CD4-positive, alpha-beta memory T cell (primary cell): ENCODE results near the gene INSL4. TPM values are rescaled to one million over a fixed set of nuclear protein-coding genes. Genes with fewer than 3 reads are reported as not detected.

ENCODE experiments used
- CTCF ChIA-PET: fragments of 350-600 bp; sonication (Branson Sonifier 250); formaldehyde crosslinking; loops from one replicate; lab custom pipeline; 2021; ENCODE audit warnings: inconsistent platforms; ENCODE audit not compliant: partially characterized antibody; lab: Charles Lee
- POLR2A ChIA-PET: fragments of 350-600 bp; sonication (Branson Sonifier 250); formaldehyde crosslinking; loops from one replicate; lab custom pipeline; 2021; ENCODE audit not compliant: partially characterized antibody; lab: Charles Lee
- DNase-seq, 5 donors: peaks; one replicate each; pipeline versions ENCODE4 v3.0.0 to v3.0.0-alpha.2; 2020 to 2022; ENCODE audit warnings: mixed read lengths in 1 of 5
- H3K27ac ChIP-seq: one replicate; pipeline ENCODE4 v1.7.0; 2013; ENCODE audit warnings: low read depth, low read length
- H3K27me3 ChIP-seq: 2 replicates; pipeline ENCODE4 v1.7.0; 2013; ENCODE audit warnings: mild to moderate bottlenecking, low read length, moderate library complexity; ENCODE audit not compliant: insufficient read depth
- H3K36me3 ChIP-seq: 2 replicates; pipeline ENCODE4 v1.7.0; 2013; ENCODE audit warnings: mild to moderate bottlenecking, low read length, moderate library complexity; ENCODE audit not compliant: insufficient read depth
- H3K4me1 ChIP-seq: 2 replicates; pipeline ENCODE4 v1.7.0; 2013; ENCODE audit warnings: mild to moderate bottlenecking, low read length, moderate library complexity; ENCODE audit not compliant: insufficient read depth
- H3K4me3 ChIP-seq, 2 donors: one replicate each; pipeline ENCODE4 v1.7.0; 2013; ENCODE audit warnings: low read length in 2 of 2, mild to moderate bottlenecking in 1 of 2
- H3K9me3 ChIP-seq, 2 donors: one replicate each; pipeline ENCODE4 v1.7.0; 2013; ENCODE audit warnings: low read length in 2 of 2, control low read depth in 1 of 2; ENCODE audit not compliant: control insufficient read depth in 1 of 2
- H3K27ac Mint-ChIP-seq, 7 donors: one replicate each; pipeline ENCODE4 v1.8.0; 2020 to 2021; ENCODE audit warnings: mixed read lengths in 7 of 7, mild to moderate bottlenecking in 6 of 7, inconsistent platforms in 3 of 7, moderate library complexity in 3 of 7
- H3K27me3 Mint-ChIP-seq, 2 donors: one replicate each; pipeline ENCODE4 v1.8.0; 2020 to 2021; ENCODE audit warnings: mixed read lengths in 2 of 2
- H3K36me3 Mint-ChIP-seq, 2 donors: one replicate each; pipeline ENCODE4 v1.8.0; 2020 to 2021; ENCODE audit warnings: mixed read lengths in 2 of 2, inconsistent platforms in 1 of 2, mild to moderate bottlenecking in 1 of 2
- H3K4me1 Mint-ChIP-seq, 4 donors: one replicate each; pipeline ENCODE4 v1.8.0; 2020 to 2021; ENCODE audit warnings: mixed read lengths in 4 of 4, mild to moderate bottlenecking in 1 of 4
- H3K4me3 Mint-ChIP-seq, 8 donors: one replicate each; pipeline ENCODE4 v1.8.0; 2020 to 2021; ENCODE audit warnings: mixed read lengths in 8 of 8, mild to moderate bottlenecking in 7 of 8, moderate library complexity in 6 of 8, inconsistent platforms in 3 of 8
- H3K9me3 Mint-ChIP-seq, 8 donors: one replicate each; pipeline ENCODE4 v1.8.0; 2020 to 2021; ENCODE audit warnings: mixed read lengths in 8 of 8, mild to moderate bottlenecking in 5 of 8, inconsistent platforms in 3 of 8, moderate library complexity in 1 of 8
- intact Hi-C: fragments of 100-400 bp; cut with micrococcal nuclease; formaldehyde crosslinking; loops from one replicate; pipeline ENCODE4 v1.15.1; 2023
- polyA plus RNA-seq, 2 donors: library from polyadenylated mRNA; unstranded; fragments of 300-500 nt; fragmentation: Illumina TruSeq; gene quantifications; one replicate each; pipeline ENCODE4 v1.2.3, GENCODE V29; 2021
- total RNA-seq, 2 experiments: library from RNA; stranded (reverse); gene quantifications; one replicate each; pipeline ENCODE4 v1.2.3, GENCODE V29; 2021

The INSL4 gene
- total RNA-seq (not detected), polyA plus RNA-seq (not detected)

GRCh38 chr9:5231212-5231611, at the start of gene INSL4:
INSL4 (plus strand) TSS chr9:5231419; CDS start chr9:5231524, 105 bp downstream.
- H3K36me3 ChIP-seq = no peaks in the 10 kb centered on the region
- H3K9me3 ChIP-seq = no peaks in the 10 kb centered on the region
- intact Hi-C loops = no loop called here
- no peaks in the 10 kb centered on the region for H3K4me1 Mint-ChIP-seq
- no peak within 1 kb of the TSS for H3K4me3 Mint-ChIP-seq
- no peaks in the 10 kb centered on the region for H3K27me3 ChIP-seq
- no peak for DNase-seq
- no peaks in the 10 kb centered on the region for H3K36me3 Mint-ChIP-seq
- no peak within 1 kb of the TSS for H3K27ac Mint-ChIP-seq
- POLR2A ChIA-PET = no interaction called here
- peaks cover 4 to 9% of the 10 kb centered on the region in 2 donors for H3K27me3 Mint-ChIP-seq
- CTCF ChIA-PET = no interaction called here
- no peak within 1 kb of the TSS for H3K27ac ChIP-seq
- no peak within 1 kb of the TSS for H3K4me3 ChIP-seq
- H3K4me1 ChIP-seq = no peaks in the 10 kb centered on the region
- H3K9me3 Mint-ChIP-seq = peaks cover 0 to 4% (median 0%) of the 10 kb centered on the region in 8 donors

DNA sequence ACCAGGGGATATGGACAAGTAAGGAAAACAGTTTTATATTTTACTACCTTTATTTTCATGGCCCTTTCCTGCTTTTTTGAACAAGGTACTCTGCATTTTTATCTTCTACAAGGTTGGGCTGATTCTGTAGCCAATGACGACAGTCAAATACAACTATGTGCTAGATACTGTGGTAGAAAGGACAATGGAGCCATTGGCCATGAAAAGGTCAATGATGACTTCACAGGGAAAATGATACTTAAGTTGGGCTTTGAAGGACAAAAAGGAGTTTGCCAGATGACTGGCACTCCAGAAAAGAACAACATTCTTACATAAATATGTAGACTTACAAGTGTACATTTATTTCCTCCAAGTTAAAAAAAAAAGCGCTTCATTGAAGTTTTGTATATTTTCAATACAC, 46.4 kb upstream of the INSL4 start:
- no peak overlapping the region for H3K4me3 Mint-ChIP-seq
- H3K27me3 Mint-ChIP-seq = peaks cover 0 to 1% of the 10 kb centered on the region in 2 donors
- peaks cover 10% of the 10 kb centered on the region for H3K4me1 ChIP-seq

GRCh38 chr9:5185220-5185840, 45.9 kb upstream of the INSL4 start, which contains the start of gene INSL6:
INSL6 (minus strand) TSS chr9:5185639; CDS start chr9:5185602, 37 bp downstream.
- no peak within 1 kb of the TSS for H3K27ac ChIP-seq
- H3K27ac Mint-ChIP-seq = peak within 1 kb of the TSS in 5 of 7 donors; percentile 8 to 54 (median 17)
- H3K4me3 Mint-ChIP-seq = peak within 1 kb of the TSS in 1 of 8 donors; percentile 48
- POLR2A ChIA-PET = interaction anchor here (1.4 to 2.6 kb wide), 5 partner anchors 241 to 404 kb away, joined by 6 to 11 read pairs (median 9); partner anchors contain the start of genes CD274 and PLGRKT
- DNase-seq = no peak
- CTCF ChIA-PET = interaction anchor here (0.9 to 6.8 kb wide), 17 partner anchors 8 to 443 kb away, joined by 3 to 186 read pairs (median 8); partner anchors contain the start of genes CD274, PLGRKT and RIC1
- no peaks in the 10 kb centered on the region for H3K27me3 ChIP-seq
- no peak within 1 kb of the TSS for H3K4me3 ChIP-seq
- no peaks in the 10 kb centered on the region for H3K36me3 ChIP-seq
- H3K9me3 ChIP-seq = no peaks in the 10 kb centered on the region
- H3K27me3 Mint-ChIP-seq = peaks cover 0 to 1% of the 10 kb centered on the region in 2 donors
- no peaks in the 10 kb centered on the region for H3K36me3 Mint-ChIP-seq
- intact Hi-C loops = loop anchor here (5.0 kb wide), 3 partner anchors 142 to 423 kb away; no protein-coding TSS in a partner anchor
- peaks cover 10% of the 10 kb centered on the region for H3K4me1 ChIP-seq
- H3K9me3 Mint-ChIP-seq = peaks cover 0 to 6% (median 0%) of the 10 kb centered on the region in 8 donors
- peaks cover 4 to 13% (median 11%) of the 10 kb centered on the region in 4 donors for H3K4me1 Mint-ChIP-seq

More for the DNA sequence above, 46.4 kb upstream of the INSL4 start:
- Histone ChIP-seq H3K36me3 (no peaks in the 10 kb centered on the region), H3K27me3 (no peaks in the 10 kb centered on the region), H3K9me3 (no peaks in the 10 kb centered on the region), H3K4me3 (no peak overlapping the region), H3K27ac (no peak overlapping the region)
- Mint-ChIP-seq H3K9me3 (peaks cover 0 to 9% (median 0%) of the 10 kb centered on the region in 8 donors), H3K27ac (no peak overlapping the region), H3K4me1 (peaks cover 4 to 14% (median 11%) of the 10 kb centered on the region in 4 donors), H3K36me3 (no peaks in the 10 kb centered on the region)
- CTCF ChIA-PET = interaction anchor here (2.0 to 6.8 kb wide), 5 partner anchors 10 to 414 kb away, joined by 14 to 186 read pairs (median 106); partner anchors contain the start of gene PLGRKT
- POLR2A ChIA-PET = interaction anchor here (2.2 kb wide), 1 partner anchor 253 kb away, joined by 11 read pairs; the partner anchor contains the start of gene PLGRKT
- intact Hi-C loops = loop anchor here (5.0 kb wide), 3 partner anchors 143 to 422 kb away; no protein-coding TSS in a partner anchor
- DNase-seq = no peak

DNA sequence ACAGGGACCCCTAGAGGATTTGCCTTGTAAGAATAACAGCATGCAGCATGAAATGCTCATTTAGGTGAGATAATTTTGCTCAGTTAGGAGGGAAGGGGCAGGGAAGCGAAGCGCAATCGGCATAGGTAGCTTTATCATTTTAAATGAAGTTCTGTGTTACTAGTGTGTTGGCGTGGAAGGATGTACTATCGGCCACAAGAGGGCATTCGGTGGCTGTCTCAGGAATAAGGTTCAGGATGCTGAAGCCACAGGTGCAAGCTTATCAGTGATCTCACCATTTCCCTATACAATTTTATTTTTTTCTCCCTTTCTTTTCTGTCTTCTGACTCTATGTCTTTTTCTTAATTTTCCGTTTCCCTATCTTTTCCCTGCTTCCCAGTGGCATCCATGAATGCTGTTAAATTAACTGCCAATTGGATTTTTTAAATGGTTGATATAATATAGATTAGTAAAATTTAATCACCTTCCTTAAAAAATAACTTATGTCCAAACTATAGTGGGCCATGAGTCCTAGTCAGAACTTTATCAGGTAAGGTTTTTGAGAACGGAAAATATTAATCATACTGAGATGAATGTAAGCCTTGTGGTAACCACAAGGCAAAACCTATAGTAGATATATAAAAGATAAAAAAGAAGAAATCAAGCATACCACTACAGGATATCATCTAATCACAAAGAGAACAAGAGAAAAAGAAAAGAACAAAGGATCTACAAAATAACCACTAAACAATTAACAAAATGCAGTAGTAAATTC, 44.6 kb upstream of the INSL4 start:
- Mint-ChIP-seq H3K27ac (peak overlapping the region in 5 of 7 donors; percentile 8 to 54 (median 10)), H3K9me3 (no peaks in the 10 kb centered on the region), H3K4me3 (peak overlapping the region in 2 of 8 donors; percentile 3 to 48), H3K36me3 (no peaks in the 10 kb centered on the region), H3K27me3 (no peaks in the 10 kb centered on the region), H3K4me1 (peaks cover 4 to 13% (median 11%) of the 10 kb centered on the region in 4 donors)
- Histone ChIP-seq H3K27me3 (no peaks in the 10 kb centered on the region), H3K9me3 (no peaks in the 10 kb centered on the region), H3K36me3 (no peaks in the 10 kb centered on the region), H3K27ac (no peak overlapping the region), H3K4me1 (peaks cover 10% of the 10 kb centered on the region), H3K4me3 (no peak overlapping the region)
- ChIA-PET CTCF (interaction anchor here (0.6 to 6.8 kb wide), 41 partner anchors 9 to 442 kb away, joined by 3 to 186 read pairs (median 4); partner anchors contain the start of genes CD274, PLGRKT and RIC1), POLR2A (interaction anchor here (0.6 to 2.6 kb wide), 8 partner anchors 129 to 442 kb away, joined by 3 to 11 read pairs (median 6); partner anchors contain the start of genes CD274, PLGRKT and RIC1)
- intact Hi-C loops = loop anchor here (1.0 to 5.0 kb wide), 6 partner anchors 141 to 424 kb away; no protein-coding TSS in a partner anchor
- DNase-seq = peak; percentile 67 to 72 (median 71)

DNA sequence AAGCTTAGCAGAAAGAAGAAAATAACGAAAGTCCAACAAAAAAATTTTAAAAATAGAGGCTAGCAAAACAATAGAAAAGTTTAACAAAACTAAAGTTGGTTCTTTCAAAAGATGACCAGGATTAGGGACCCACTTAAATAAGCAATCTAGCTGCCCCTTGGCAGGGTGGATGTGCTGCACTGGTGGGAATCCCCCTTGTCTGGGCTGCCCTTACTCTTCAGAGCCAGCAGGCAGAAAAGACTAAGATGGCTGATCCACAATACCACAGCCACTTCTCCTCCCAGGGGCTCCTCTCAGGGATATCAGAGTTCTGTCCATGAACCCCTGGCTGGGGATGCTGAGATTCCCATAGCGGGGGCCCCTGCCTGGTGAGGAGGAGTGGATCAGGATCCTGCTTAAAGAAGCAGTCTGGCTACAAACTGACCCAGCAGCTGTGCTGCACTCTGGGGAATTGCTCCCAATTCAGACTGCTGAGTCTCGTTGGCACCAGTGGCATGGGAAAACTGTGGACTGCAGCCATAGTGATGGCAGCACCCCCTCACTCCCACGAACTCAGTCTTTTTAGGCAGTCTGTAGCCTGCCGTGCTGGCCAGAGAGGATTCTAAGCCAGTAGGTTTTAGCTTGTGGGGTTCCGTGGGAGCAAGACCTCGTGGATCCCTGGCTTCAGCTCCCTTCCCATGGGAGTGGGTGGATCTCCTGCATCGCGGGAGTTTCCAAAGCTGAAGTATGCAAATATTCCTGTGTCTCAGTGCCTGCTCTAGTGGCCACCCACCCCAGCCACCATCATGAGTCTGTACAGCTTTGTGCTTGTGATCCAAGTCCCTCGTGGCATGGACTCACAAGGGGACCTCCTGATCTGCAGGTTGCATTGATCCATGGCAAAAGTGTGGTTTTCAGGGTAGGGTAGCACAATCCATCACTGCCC, 42.9 kb upstream of the INSL4 start:
- no peaks in the 10 kb centered on the region for H3K36me3 ChIP-seq
- no peak overlapping the region for H3K27ac ChIP-seq
- ChIA-PET CTCF (interaction anchor here (1.1 to 6.8 kb wide), 10 partner anchors 10 to 416 kb away, joined by 3 to 186 read pairs (median 6); partner anchors contain the start of genes CD274 and PLGRKT), POLR2A (interaction anchor here (2.6 kb wide), 1 partner anchor 401 kb away, joined by 11 read pairs; no protein-coding TSS in a partner anchor)
- Mint-ChIP-seq H3K9me3 (no peaks in the 10 kb centered on the region), H3K4me1 (peaks cover 4 to 13% (median 11%) of the 10 kb centered on the region in 4 donors), H3K4me3 (no peak overlapping the region), H3K27me3 (no peaks in the 10 kb centered on the region), H3K36me3 (no peaks in the 10 kb centered on the region), H3K27ac (no peak overlapping the region)
- H3K4me1 ChIP-seq = peaks cover 10% of the 10 kb centered on the region
- H3K4me3 ChIP-seq = no peak overlapping the region
- no peak for DNase-seq
- intact Hi-C loops = loop anchor here (5.0 kb wide), 3 partner anchors 139 to 426 kb away; no protein-coding TSS in a partner anchor
- H3K27me3 ChIP-seq = no peaks in the 10 kb centered on the region
- H3K9me3 ChIP-seq = no peaks in the 10 kb centered on the region

DNA sequence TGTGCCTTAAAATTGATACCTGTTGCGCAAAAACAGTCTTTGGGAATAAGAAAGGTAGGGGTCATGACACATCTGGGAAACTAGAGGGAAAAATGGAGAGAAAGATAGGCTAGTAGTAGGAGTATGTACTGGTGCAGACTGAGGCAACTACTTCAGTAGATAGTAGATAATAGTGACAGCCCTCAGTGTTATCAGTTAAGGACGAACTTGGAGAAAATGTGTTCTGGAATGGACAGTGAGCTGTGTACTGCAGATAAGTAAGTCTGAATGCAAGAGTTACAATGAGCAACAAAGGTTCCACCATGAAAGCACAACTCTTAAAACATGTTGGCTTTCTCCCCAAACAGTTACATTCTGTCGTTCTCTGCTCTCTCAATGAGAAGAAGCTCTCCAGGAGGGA, 39.2 kb upstream of the INSL4 start:
- POLR2A ChIA-PET = no interaction called here
- Histone ChIP-seq H3K4me1 (peaks cover 2% of the 10 kb centered on the region), H3K4me3 (no peak overlapping the region), H3K9me3 (no peaks in the 10 kb centered on the region), H3K27me3 (no peaks in the 10 kb centered on the region), H3K27ac (no peak overlapping the region), H3K36me3 (no peaks in the 10 kb centered on the region)
- intact Hi-C loops = no loop called here
- no peaks in the 10 kb centered on the region for H3K27me3 Mint-ChIP-seq
- H3K27ac Mint-ChIP-seq = no peak overlapping the region
- no peak for DNase-seq
- no peaks in the 10 kb centered on the region for H3K36me3 Mint-ChIP-seq
- CTCF ChIA-PET = interaction anchor here (0.8 to 1.4 kb wide), 4 partner anchors 233 to 408 kb away, joined by 3 to 4 read pairs (median 4); no protein-coding TSS in a partner anchor
- H3K4me1 Mint-ChIP-seq = peaks cover 0 to 3% (median 2%) of the 10 kb centered on the region in 4 donors
- H3K4me3 Mint-ChIP-seq = no peak overlapping the region
- H3K9me3 Mint-ChIP-seq = no peaks in the 10 kb centered on the region
